ENCODE measurements around the gene LARGE1.

The LARGE1 gene

DNA sequence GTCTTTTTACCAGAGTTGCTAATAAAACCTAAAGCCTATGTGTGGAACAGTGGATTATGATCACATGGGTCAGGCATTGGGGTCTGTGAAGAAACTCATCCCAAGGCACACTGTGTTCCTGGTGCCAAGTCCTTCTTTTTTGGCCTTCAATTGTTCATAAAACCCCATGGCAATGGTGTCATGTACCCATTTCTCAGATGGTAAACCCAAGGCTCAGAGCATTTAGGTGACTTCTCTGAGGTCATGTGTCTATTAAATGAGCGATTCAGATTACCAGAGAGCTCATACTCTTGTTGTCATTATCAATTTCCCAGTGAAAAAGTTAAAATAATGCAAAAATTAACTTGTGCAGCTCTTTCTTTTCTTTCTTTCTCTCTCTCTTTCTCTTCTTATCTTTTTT, 589.3 kb downstream of the LARGE1 start:
- DNase-seq, result no peak

DNA sequence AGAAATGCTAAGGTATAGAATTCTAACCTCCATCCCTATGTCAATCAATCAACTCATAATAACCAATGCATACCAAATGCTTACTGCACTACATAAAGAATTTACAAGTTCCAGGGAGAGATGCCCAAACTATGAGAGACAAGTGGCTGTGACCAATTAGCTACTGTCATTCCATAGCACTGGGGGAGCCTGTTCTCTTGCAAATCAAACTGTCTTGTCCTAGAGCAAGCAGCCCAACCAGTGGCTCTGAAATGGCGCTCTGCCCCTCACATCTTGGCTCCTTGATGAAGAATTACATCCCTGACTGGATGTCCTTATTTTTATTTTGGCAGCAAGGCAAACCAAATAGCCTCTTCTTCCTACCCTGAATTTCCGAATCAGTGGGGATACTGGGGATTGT, 589.7 kb downstream of the LARGE1 start:
- no peak for DNase-seq

DNA sequence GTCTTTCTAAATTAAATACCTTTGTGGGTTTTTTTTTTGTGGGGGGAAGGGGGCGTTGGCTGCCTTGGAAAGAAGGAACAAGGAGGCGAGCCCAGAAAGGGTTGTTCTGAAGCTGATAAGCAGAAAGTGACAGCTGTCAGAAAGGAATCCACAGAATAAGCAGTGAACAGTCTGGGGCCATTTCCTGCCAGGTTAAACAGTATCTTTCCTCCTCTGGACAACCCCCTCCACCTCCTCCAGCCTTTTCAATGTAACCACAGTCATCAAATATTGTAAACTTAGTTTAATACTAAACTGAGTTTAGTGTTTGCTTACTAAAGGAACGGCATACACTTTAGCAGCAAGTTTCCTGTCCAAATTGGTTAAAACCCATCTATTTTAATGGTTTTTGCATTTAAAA, 590.9 kb downstream of the LARGE1 start:
- DNase-seq, result no peak

DNA sequence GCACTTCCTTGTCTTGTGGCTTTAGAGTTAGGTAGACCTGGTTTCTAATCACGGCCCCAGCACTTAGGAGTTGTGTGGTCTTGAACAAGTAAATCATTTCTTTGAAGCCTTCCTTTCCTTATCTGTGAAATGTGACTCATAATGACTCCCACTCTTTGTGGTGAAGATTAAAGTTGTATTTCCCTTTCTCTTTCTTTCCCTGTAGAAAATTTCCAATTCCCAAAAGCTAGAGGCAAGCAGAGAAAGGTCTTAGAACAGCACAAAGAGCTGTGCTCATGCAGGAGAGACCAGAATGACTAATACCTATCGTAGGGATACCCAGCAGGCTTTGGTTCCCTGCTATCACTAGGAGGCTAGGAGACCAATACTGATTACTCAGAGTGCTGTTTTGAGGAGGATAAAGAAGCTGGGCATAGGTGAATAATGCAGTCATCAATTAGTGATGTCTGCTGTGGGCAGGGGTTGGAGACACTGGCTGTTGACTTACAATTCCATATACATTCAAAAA, 591.4 kb downstream of the LARGE1 start:
- no peak for DNase-seq

DNA sequence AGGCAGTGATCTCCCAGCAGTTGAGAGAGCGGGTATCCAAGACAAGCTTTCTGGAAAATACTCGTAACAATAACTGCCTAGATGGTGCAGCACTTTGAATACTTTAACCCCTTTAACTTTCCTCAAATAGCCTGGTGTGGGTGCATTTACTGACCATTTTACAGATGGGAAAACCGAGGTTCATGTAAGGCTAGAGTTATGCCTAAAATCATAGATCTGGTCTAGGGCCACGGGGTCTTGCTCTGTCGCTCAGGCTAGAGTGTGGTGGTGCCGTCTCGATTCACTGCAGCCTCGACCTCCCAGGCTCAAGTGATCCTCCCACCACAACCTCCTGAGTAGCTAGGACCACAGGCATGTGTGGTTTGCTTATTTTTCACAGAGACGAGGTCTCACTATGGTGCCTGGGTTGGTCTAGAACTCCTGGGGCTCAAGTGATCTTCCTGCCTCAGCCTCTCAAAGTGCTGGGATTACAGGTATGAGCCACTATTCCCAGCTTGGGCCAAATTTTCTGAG, 592.9 kb downstream of the LARGE1 start:
- no peak for DNase-seq

DNA sequence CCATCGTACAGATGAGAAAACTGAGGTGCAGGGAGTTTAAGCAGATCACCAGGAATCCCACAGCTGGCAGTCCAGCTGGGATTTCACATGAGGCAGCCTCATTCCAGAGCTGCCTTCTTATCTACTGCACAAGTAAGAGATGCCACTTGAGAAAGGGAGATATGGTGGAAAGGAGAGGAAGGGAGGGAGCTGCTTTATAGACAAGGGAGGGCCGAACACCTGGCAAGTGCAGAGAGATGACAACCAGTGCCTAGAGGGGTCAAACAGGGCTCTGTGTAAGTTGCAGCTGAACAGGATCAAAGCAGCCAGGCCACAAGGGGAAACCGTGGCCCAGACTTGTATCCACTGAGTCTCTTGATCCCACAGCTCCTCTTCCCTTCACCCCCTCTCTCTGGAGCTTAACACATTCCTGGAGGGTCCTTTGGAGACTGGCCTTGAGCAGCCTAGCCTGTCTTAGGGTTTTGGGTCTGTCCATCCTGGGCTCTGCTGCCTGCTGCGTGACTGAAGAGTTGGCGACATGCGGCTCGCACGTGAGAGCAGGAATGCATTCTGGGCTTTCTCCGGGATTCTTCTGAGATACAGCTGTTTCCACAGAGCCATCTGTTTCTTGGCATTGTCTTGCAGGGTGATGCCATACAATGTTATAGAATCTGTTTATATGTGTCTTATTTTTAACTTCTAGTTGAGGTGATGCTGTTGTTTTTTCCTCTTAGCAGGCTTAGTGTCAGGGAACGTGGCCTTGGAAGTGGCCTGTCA, 593.6 kb downstream of the LARGE1 start:
- DNase-seq, result no peak

DNA sequence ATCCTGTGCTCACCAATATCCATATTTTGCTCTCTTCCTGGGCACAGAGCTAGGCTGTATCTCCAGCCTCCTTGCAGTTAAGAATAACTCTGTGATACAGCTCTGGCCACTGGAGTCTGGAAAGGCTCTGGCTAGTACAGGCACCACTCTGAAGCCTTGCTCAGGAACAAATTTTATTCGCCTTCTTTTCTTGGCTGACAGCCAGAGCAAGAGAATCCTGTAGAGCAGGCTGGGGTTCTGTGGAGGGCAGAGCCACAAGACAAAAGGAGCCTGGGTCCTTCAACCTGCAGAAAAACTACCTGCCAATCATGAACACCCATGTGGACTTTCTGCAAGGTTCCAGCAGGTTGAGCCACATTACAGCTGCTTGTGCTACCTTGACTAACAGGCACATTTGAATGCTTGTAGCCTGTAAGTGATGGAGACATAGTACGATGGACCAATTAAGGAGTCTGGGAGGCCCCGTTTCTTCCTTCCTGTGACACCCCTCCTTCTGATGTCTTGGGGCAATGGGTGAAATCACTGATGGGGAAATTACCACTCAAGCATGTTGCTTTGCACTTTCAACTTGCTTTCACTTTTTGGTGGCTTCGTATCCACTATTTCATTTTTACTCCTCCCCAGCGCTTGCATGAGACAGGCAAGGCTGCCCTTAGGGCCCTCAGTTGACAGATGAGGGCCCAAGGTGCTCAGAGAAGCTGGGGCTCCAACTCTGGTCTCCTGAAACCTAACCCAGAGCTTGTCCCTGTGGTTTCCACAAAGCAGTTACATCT, 594.9 kb downstream of the LARGE1 start:
- no peak for DNase-seq

DNA sequence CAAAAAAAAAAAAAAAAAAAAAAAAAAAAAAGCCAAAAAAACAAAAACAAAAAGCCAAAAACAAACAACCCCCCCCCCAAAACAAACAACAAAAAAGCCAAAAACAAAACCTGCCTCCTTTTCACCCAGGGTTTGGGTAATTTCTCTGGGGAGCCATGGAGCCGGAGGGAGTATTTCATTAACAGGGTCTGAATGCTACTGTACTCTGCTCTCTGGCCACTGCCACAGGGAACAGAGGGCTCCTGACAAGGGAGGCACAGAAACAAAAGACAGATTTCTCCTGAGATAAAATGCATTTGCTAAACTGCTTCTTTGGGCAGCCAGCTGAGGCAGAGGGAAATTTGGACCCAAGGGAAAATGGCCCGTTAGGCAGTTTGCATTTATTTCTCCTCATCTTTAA, 596.0 kb downstream of the LARGE1 start:
- no peak for DNase-seq

DNA sequence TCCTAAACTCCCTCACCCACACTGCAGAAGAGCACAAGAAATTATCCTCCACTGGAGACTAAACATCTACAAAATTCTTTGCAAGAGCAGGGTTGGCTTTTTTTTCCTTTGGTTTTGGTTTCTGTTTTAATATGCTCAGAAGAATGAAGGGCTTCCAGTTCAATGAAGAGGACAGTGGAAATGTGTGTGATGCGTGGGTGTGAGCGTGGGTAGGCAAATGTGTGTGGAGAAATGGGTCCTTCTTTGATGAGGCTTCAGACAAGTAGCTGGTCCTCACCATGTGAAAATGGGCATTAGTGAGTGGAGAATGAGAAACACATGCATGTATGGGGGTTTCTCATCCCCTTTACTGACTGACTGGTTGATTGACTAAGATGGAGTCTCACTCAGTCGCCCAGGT, 598.8 kb downstream of the LARGE1 start:
- DNase-seq, result no peak

DNA sequence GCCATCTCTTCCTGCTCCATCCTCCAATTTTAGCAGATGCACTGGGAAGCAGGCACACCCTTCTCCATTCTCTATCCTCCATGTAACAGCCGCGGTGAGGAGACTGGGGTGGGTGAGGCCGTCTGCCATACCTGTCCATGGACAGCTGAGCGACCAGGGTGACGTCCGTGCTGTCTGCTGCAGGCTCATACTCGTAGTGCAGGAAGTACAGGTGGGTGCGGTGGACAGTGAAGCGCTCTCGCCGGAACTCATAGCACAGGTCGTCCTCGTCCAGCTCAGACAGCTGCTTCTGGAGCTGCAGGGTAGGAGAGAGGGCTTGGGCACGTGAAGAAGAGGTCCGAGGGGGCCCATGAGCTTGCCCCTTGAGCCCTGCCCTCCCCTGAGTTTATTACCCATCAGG, 604.3 kb downstream of the LARGE1 start:
- DNase-seq, result no peak

DNA sequence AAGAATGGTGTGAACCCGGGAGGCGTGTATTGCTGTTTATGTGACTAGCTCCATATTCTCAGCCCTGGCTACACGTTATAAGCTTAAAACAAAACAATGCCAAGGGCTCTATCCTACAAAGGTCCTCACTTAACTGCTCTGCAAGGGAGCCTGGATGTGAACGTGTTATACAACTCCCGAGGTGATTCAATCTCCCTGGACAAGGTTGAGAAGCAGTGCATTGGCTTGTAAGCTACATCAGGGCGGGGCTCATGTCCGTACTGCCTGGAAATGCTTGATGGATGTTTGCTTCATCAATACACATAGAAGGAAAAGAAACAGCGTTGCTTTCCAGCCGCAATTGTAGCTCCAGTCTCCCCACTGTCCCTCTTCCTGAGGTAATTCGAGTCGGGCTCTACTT, 605.2 kb downstream of the LARGE1 start:
- no peak for DNase-seq

DNA sequence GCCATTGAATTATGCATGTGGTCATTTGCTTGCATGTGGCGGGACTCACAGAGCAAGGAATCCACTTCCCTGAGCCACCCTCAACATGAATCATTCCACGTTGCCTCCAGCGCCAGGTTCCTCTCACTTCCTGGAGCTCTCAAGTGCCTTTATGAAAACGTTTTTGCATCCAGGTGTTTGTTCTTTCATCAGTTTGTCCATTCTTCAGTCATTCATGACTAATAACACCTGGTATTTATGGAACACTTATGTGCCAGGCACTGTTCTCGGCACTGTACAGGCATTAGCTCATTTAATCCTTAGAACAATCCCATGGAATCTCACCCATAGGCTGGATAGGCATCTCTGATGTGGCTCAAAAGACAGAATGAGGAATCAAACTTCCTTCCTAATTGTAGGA, 606.0 kb downstream of the LARGE1 start:
- no peak for DNase-seq

DNA sequence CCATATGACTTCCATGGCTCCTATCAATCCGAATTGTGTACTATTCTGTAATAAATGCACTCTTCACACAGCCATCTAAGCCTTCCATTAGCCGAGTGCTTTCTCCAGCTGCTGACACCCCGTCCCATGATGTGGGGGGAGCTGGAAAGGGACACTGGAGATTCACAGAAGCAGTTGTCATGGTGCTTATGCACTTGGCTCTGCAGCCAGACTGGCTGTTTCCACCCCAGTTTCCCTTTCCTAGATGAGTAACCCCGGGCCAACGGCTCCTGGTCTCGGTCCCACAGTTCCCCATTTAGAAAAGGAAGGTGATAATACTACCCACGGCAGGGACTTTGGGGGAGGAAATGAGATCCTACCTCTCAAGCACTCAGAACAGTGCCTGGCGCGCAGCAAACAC, 617.2 kb downstream of the LARGE1 start:
- DNase-seq, result no peak

DNA sequence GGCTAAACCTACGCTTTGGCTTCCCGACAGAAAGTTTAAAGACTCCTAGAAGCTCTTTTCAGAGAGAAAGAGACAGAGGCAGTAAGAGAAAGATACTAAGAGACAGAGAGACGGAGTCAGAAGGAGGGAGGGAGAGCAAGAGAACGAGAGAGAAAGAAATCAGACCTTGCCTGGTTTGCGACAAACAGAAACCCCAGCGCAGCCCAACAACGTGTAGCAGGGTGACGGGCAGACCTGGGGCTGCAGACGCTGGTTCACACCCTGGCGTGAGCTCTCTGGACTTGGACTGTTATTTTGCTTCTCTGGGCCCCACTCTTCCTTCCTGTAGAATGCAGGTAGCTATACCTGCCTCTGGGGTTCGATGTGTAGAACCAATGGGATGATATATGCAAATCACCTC, 617.7 kb downstream of the LARGE1 start:
- DNase-seq, result no peak

DNA sequence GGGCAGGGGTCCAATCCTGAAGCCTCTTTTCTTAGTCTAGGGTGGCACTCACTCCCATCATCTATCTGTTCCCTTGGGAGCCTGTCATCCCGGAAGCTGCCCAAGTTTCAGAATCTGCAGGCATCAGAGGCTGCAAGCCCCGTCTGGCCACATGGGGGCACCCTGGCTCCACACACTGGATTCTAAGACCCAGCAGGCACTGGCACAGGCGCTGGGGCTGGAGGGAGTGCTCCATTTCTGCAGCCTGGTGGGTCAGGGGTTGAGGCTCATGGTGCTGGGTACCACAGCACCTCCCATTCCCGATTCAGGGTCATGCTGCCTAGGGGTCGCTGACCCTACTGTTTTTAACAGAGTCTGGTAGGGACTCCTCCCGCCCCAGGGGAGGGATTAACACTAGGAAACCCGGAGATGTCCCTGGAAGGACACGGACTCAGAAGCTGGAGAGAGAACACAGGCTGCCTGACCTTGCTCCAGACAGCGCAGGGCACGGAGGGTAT, 618.2 kb downstream of the LARGE1 start:
- peak; percentile 80 for DNase-seq

DNA sequence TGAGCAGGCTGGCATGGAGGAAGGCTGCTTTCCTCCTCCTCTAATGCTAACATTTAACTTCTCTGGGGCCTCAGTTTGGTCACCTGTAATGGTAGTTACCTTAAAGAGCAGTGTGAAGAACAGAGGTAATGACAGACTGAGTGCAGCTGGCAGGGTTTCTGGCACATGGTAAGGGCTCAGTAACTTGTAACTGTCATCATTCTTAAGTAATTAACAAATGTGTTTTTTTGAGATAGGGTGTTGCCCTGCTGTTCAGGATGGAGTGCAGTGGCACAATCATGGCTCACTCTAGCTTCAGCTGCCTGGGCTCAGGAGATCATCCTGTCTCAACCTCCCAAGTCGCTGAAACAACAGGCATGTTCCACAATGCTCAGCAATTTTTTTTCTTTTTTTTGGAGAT, 620.1 kb downstream of the LARGE1 start:
- DNase-seq, result no peak

DNA sequence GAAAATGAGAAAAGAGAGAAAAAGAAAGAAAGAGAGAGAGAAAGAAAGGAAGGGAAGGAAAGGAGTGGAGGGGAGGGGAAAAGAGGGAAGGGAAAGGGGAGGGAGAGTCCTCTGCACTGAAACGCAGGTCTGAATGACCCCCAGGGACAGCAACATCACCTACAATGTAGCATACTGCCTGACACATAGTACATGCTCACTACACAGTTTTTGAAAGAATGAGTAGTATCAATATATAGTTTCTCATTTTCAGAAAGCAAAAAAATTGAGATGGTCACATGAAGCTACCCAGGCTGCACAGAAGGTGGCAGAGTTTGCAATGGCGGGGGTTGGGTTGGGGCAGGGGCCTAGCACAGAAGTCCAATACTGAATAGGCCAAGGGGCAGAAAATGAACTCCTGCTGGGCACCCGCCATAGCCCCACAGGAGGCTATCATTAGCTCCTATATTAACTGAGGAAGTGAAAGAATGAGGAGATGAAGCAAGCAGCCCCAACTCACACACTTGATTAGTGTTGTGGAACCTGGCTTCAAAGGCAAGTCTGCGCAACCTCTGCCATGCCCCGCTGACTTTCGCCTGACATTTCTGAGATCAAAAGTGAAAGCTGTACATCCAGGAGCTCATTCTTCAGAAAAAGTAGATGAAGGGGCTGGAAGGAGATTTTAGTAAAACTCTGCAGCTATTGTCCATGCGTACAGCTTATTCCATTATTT, 620.9 kb downstream of the LARGE1 start:
- DNase-seq, result no peak

DNA sequence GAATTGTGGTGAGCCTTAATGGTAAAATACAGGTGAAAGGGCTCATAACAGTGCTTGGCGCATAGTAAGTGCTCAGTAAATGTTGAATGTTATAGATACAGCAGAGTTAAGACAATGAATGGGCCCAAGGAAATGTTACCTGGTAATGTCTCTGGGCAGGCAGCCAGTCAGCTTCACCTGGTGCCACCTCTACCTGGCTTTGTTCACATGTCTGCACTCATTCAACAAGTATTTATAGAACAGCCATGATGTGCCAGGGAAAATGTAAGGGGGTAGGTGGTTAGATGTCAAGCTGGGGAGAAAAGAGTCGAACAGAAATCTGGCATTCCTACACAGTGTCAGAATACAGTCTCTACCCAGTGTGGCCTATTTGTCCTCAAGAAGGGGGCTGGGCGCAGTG, 623.3 kb downstream of the LARGE1 start:
- no peak for DNase-seq

DNA sequence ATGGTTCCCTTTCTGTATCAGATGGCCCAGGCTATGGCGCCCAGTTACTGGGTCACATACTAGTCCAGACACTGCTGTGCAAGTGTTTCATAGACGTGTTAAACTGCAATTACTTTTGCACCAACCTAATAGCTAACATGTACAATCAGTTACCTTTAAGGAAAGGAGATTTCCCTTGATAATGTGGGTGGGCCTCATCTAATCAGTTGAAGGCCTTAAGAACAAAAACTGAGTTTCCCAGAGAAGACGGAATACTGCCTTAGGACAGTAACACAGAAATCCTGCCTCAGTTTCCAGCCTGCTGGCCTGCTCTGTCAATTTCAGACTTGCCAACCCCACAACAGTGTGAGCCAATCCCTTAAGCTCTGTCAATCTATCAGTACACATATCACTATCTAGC, 632.2 kb downstream of the LARGE1 start:
- DNase-seq, result no peak

DNA sequence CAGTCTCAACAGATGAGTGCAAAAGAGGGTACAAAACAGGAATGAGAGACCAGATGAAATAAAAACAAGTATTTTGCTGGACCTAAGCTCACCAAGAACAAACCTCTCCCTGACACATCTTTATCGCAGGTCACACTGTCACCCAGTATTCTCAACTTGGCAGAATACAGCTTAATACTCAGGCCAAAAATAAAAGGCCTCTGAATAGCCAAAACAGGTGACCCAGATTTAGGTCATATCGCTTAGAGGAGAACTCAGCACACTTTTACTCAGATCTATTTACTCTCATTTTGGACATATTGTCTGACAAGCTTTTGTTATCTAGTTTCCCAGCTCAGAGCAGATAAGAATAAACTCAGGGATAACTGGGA, 645.2 kb downstream of the LARGE1 start:
- DNase-seq, result no peak

DNA sequence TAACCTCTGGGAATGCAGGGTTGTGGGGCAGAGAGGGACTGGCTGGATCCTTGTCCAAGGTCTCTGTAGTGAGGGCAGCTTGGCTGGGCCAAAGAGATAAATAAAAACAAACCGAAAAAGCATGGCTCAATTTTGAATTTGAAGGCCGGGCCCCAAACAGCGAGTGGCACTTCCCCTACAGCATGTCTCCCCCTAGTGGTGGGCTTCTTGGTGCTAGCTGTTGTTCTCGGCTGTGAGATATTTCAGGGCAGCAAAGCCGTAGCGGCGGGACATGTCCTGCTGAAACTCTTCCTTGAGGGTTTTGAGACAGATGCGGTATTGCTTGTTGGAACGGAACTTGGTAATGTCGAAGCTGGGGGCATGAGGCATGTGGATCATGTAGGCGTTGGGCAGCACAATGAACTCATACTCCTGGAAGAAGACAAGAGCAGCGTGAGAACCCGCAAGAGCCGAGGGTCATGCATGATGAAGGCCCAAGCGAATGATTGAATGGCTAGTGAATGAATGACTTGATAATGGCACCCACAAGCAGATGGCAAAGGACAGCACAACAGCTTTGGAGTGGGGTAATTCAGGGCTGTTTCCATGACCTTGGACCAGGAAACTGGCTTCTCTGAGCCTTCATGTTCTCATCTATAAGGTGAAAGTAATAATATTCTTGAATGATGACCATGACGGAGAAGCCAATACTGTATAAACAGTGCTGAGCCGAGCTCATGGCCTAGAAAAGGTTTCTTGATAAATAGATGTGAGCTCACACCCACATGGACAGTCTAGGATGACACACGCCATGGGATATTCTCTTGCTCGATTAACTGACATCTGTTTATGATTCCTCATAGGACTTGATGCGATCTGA, 645.8 kb downstream of the LARGE1 start:
- DNase-seq, result peak; percentile 52

DNA sequence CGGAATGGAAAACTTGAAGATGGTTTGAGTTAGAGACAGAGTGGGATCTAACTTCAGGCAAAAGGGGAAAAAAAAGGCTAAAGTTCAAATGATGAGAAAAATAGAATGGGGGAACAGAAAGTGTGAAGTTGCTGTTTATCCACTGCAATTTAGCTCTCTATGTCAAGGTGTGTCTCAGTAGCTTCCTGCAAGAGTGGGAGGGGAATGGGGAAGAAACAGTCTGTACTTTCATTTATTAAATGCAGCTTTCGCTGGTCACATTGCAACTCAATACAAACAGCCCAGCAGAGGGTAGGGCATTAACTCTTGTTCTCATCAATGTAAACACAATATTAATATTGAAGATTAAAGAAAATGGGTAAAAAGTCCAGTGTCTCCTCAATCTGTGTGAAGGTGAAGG, 647.4 kb downstream of the LARGE1 start:
- no peak for DNase-seq
